Gastroesophageal sphincter (tissue), 4 donors: ENCODE measurements around the gene CHMP2B. TPM values are rescaled to one million over a fixed set of nuclear protein-coding genes. Genes with fewer than 3 reads are reported as not detected.
A peak's percentile ranks its signal among the peaks of the same experiment; 100 is the strongest.

Source experiments
- ATAC-seq: fragments of 150-250 bp; one replicate; pipeline ENCODE4 v1.9.1; 2016; ENCODE audit warnings: mild to moderate bottlenecking, moderate library complexity
- H3K27ac ChIP-seq, 4 donors: fragments of 200-600 bp; sonication (generic) in 3 of 4; 1 replicate in 3 of 4; 2 replicates in 1 of 4; pipeline ENCODE4 v1.5.1; 2016 to 2019
- H3K27me3 ChIP-seq: fragments of 200-600 bp; sonication (generic); one replicate; pipeline ENCODE4 v1.5.1; 2019
- H3K36me3 ChIP-seq, 2 donors: fragments of 200-600 bp; sonication (generic); one replicate each; pipeline ENCODE4 v1.5.1; 2019; ENCODE audit warnings: control low read depth in 1 of 2
- H3K4me1 ChIP-seq, 3 donors: fragments of 200-600 bp; sonication (generic); 1 replicate in 2 of 3; 2 replicates in 1 of 3; pipeline ENCODE4 v1.5.1; 2016 to 2019; ENCODE audit warnings: control low read depth in 2 of 3
- H3K4me3 ChIP-seq, 2 donors: fragments of 200-600 bp; sonication (generic); one replicate each; pipeline ENCODE4 v1.5.1; 2019; ENCODE audit warnings: mild to moderate bottlenecking in 1 of 2, moderate library complexity in 1 of 2
- H3K9me3 ChIP-seq, 3 donors: fragments of 200-600 bp; sonication (generic); one replicate each; pipeline ENCODE4 v1.5.1; 2017 to 2019; ENCODE audit warnings: control low read depth in 2 of 3
- EP300 ChIP-seq: sonication (generic); formaldehyde crosslinking; IDR thresholded peaks from one replicate; pipeline ENCODE4 v1.6.1; 2017; ENCODE audit warnings: antibody characterized with exemption, mild to moderate bottlenecking
- POLR2A ChIP-seq, 2 donors: fragments of 450-650 bp; IDR thresholded peaks; one replicate each; pipeline ENCODE4 v1.6.1; 2017; ENCODE audit warnings: antibody characterized with exemption in 2 of 2, mild to moderate bottlenecking in 2 of 2, moderate library complexity in 1 of 2
- POLR2AphosphoS5 ChIP-seq: sonication (generic); formaldehyde crosslinking; IDR thresholded peaks from one replicate; pipeline ENCODE4 v1.6.1; 2017; ENCODE audit warnings: antibody characterized with exemption
- WGBS, 2 donors: methylation state at CpG; one replicate each; pipeline ENCODE4 v1.1.5; 2018; ENCODE audit warnings: low coverage in 1 of 2; 5-methylcytosine and 5-hydroxymethylcytosine counted together
- total RNA-seq, 4 donors: library from RNA; depleted of rRNA; stranded (reverse); fragments of >200 nt; gene quantifications; one replicate each; pipeline ENCODE4 v1.1.0, GENCODE V29; 2016
- TF ChIP-seq, protein P1 (sequence below), 4 experiments: fragments of 200-600 bp in 2 of 4; fragments of 450-650 bp in 2 of 4; sonication (generic) in 1 of 4; IDR thresholded peaks; one replicate each; pipeline ENCODE4 v1.5.1; 2017 to 2019; ENCODE audit warnings: antibody characterized with exemption in 4 of 4, mild to moderate bottlenecking in 2 of 4, moderate library complexity in 2 of 4

The CHMP2B gene
- total RNA-seq, 4 donors from 2014 or later: 42.3 to 63.3 (median 44.2) TPM

DNA sequence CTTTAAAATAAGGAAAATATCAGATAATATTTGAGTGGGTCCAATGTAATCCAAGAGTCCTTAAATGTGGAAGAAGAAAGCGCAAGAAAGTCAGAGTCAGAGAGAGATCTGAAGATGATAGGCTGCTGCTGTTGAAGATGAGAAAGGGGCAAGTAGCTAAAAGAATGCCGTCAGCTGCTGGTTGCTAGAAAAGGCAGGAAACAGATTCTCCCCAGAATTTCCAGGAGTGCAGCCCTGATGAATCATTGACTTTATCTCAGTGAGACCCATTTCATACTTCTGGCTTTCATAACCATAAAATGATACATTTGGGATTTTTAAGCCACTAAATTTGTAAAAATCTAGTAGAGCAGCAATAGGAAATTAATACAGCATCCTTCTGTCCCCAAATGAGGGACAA is 7.5 kb upstream of the CHMP2B start:
- ATAC-seq: no peak
- H3K4me3 ChIP-seq: no peak overlapping the region
- H3K4me1 ChIP-seq: no peaks in the 10 kb centered on the region
- no peaks in the 10 kb centered on the region for H3K36me3 ChIP-seq
- no peak overlapping the region for H3K27ac ChIP-seq
- TF ChIP-seq EP300 (no peak), POLR2AphosphoS5 (no peak), POLR2A (IDR thresholded peaks at IDR 0.05) (no peak)
- TF ChIP-seq, protein P1, sequence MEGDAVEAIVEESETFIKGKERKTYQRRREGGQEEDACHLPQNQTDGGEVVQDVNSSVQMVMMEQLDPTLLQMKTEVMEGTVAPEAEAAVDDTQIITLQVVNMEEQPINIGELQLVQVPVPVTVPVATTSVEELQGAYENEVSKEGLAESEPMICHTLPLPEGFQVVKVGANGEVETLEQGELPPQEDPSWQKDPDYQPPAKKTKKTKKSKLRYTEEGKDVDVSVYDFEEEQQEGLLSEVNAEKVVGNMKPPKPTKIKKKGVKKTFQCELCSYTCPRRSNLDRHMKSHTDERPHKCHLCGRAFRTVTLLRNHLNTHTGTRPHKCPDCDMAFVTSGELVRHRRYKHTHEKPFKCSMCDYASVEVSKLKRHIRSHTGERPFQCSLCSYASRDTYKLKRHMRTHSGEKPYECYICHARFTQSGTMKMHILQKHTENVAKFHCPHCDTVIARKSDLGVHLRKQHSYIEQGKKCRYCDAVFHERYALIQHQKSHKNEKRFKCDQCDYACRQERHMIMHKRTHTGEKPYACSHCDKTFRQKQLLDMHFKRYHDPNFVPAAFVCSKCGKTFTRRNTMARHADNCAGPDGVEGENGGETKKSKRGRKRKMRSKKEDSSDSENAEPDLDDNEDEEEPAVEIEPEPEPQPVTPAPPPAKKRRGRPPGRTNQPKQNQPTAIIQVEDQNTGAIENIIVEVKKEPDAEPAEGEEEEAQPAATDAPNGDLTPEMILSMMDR (IDR thresholded peaks at IDR 0.05): no peak
- WGBS, 2 donors: 67% methylated on average over 1 to 2 of the region's 2 CpGs
- H3K27me3 ChIP-seq: no peaks in the 10 kb centered on the region
- no peaks in the 10 kb centered on the region for H3K9me3 ChIP-seq

DNA sequence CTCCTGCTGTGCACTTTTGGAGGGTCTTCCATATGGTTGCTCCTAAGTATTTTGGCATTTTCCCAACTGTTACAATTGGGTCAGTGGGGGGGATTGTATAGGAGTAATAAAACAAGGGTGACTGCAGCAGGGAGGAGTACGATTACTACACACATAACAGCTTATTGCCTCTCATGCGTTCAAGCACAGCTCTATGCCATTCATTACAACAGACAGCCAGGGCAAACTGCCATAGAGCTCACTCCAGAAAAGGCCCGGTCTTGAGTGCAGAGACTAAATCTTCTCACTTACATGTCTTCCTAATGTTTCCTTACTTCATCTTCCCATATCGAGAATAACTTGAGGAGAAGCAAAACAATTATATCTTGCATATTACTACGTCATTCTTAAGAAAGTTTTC is 1.4 kb upstream of the CHMP2B start:
- no peak overlapping the region for H3K4me3 ChIP-seq
- no peaks in the 10 kb centered on the region for H3K27me3 ChIP-seq
- no peak for ATAC-seq
- TF ChIP-seq POLR2AphosphoS5 (no peak), POLR2A (IDR thresholded peaks at IDR 0.05) (no peak), EP300 (no peak)
- TF ChIP-seq, protein P1 (IDR thresholded peaks at IDR 0.05): no peak
- WGBS, 2 donors: 18 to 61% methylated on average over 3 of the region's 5 CpGs
- no peak overlapping the region for H3K27ac ChIP-seq
- H3K36me3 ChIP-seq: no peaks in the 10 kb centered on the region
- no peaks in the 10 kb centered on the region for H3K9me3 ChIP-seq
- peaks cover 0 to 41% (median 5%) of the 10 kb centered on the region in 3 donors for H3K4me1 ChIP-seq

- H3K4me1 ChIP-seq: peaks cover 0 to 53% (median 5%) of the 10 kb centered on the region in 3 donors
- peak overlapping the region in 3 of 4 donors; percentile 89 to 93 (median 91) for H3K27ac ChIP-seq
- H3K36me3 ChIP-seq: no peaks in the 10 kb centered on the region
- WGBS, 2 donors: 0% methylated on average over 3 of the region's 3 CpGs; no CpG with 5 or more reads in 1 of the 2 donors
- TF ChIP-seq, protein P1 (IDR thresholded peaks at IDR 0.05): no peak
- no peak for TF ChIP-seq EP300
- TF ChIP-seq POLR2A (IDR thresholded peaks at IDR 0.05): no peak
- no peak for TF ChIP-seq POLR2AphosphoS5
- peak overlapping the region; percentile 72 to 95 for H3K4me3 ChIP-seq
- no peak for ATAC-seq
- H3K27me3 ChIP-seq: no peaks in the 10 kb centered on the region
- H3K9me3 ChIP-seq: no peaks in the 10 kb centered on the region
Measured at GRCh38 chr3:87227835-87228144, 681 bp downstream of the CHMP2B start.

GRCh38 chr3:87228316-87228715 is 1.2 kb downstream of the CHMP2B start:
- peak overlapping the region; percentile 72 to 95 for H3K4me3 ChIP-seq
- 7 to 17% methylated on average over 1 of the region's 1 CpG for WGBS, 2 donors
- no peaks in the 10 kb centered on the region for H3K9me3 ChIP-seq
- H3K36me3 ChIP-seq: no peaks in the 10 kb centered on the region
- no peaks in the 10 kb centered on the region for H3K27me3 ChIP-seq
- TF ChIP-seq, protein P1 (IDR thresholded peaks at IDR 0.05): no peak
- TF ChIP-seq POLR2AphosphoS5 (no peak), EP300 (no peak), POLR2A (IDR thresholded peaks at IDR 0.05) (no peak)
- no peak overlapping the region for H3K27ac ChIP-seq
- peaks cover 0 to 58% (median 5%) of the 10 kb centered on the region in 3 donors for H3K4me1 ChIP-seq
- ATAC-seq: no peak

DNA sequence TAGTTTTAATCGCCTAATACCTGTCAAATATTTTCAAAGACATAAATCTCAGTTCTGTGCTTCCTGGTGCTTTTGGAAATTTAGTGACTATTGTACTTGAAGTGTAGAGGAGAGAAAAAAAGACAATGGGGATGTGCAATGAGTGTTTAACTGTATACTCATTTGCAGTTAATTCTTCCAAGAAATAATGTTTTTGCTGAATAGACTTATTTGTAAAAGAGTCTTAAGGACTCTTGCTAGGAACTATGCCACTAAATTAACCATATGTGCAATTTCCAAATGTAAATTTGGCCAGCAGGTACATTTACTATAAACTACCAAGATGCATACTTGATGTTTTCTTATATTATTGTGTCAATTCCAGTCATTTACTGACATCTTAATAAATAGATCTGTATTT is 2.0 kb downstream of the CHMP2B start:
- no peaks in the 10 kb centered on the region for H3K9me3 ChIP-seq
- no peak overlapping the region for H3K27ac ChIP-seq
- peaks cover 0 to 61% (median 5%) of the 10 kb centered on the region in 3 donors for H3K4me1 ChIP-seq
- no peaks in the 10 kb centered on the region for H3K27me3 ChIP-seq
- no peak overlapping the region for H3K4me3 ChIP-seq
- TF ChIP-seq POLR2AphosphoS5: no peak
- TF ChIP-seq POLR2A (IDR thresholded peaks at IDR 0.05): no peak
- TF ChIP-seq EP300: no peak
- 83 to 84% methylated on average over 1 of the region's 1 CpG for WGBS, 2 donors
- no peaks in the 10 kb centered on the region for H3K36me3 ChIP-seq
- ATAC-seq: no peak
